ENCODE measurements around the gene CLEC9A.

CLEC9A gene

DNA sequence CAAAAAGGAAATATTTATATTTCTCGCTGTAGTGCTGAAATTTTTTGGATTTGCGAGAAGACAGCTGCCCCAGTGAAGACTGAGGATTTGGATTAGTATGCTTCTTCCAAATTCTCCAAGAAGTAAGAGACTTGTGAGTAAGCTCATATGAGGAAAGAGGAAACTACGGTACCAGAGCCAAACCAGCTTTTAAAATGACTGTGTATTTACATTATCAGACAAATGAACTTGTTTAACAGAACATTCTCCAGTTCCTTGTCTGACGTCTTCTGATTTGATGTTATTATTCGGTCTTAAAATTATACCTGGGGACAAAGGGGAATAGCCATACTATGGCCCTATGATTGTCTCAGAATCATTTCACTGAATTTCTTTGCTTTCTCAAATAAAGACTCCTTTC lies 12.1 kb upstream of the CLEC9A start:
- H3K9me3 ChIP-seq (ENCODE audit: control insufficient read depth, insufficient read depth, low read depth, low read length) = no peaks in the 10 kb centered on the region
- POLR2A ChIA-PET = no interaction called here

More for the DNA sequence above, 12.1 kb upstream of the CLEC9A start:
- TF ChIP-seq CTCF (tag by site-specific recombination; IDR thresholded peaks at IDR 0.05) (no peak), PRDM1 (tag by site-specific recombination; IDR thresholded peaks at IDR 0.05) (no peak), ZNF426 (tag by site-specific recombination; IDR thresholded peaks at IDR 0.05) (no peak), ZNF248 (tag by site-specific recombination; IDR thresholded peaks at IDR 0.05) (no peak), REPIN1 (tag by site-specific recombination; IDR thresholded peaks at IDR 0.05; ENCODE audit: low read depth) (no peak), ZNF354C (tag by site-specific recombination; IDR thresholded peaks at IDR 0.05; ENCODE audit: borderline replicate concordance, low read depth) (no peak), ATF2 (tag by site-specific recombination; IDR thresholded peaks at IDR 0.05; ENCODE audit: low read depth) (no peak), ZNF670 (tag by site-specific recombination; IDR thresholded peaks at IDR 0.05; ENCODE audit: low read depth) (no peak), PATZ1 (tag by site-specific recombination; IDR thresholded peaks at IDR 0.05) (no peak), ZNF416 (tag by site-specific recombination; IDR thresholded peaks at IDR 0.05) (no peak), PRDM2 (tag by site-specific recombination; IDR thresholded peaks at IDR 0.05; ENCODE audit: borderline replicate concordance) (no peak)
- TF ChIP-seq, protein P1, sequence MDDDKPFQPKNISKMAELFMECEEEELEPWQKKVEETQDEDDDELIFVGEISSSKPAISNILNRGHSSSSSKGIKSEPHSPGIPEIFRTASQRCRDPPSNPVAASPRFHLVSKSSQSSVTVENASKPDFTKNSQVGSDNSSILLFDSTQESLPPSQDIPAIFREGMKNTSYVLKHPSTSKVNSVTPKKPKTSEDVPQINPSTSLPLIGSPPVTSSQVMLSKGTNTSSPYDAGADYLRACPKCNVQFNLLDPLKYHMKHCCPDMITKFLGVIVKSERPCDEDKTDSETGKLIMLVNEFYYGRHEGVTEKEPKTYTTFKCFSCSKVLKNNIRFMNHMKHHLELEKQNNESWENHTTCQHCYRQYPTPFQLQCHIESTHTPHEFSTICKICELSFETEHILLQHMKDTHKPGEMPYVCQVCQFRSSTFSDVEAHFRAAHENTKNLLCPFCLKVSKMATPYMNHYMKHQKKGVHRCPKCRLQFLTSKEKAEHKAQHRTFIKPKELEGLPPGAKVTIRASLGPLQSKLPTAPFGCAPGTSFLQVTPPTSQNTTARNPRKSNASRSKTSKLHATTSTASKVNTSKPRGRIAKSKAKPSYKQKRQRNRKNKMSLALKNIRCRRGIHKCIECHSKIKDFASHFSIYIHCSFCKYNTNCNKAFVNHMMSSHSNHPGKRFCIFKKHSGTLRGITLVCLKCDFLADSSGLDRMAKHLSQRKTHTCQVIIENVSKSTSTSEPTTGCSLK (tag by site-specific recombination; IDR thresholded peaks at IDR 0.05) = no peak
- CTCF ChIA-PET = interaction anchor here (0.6 to 1.7 kb wide), 3 partner anchors 8 to 122 kb away, joined by 3 to 5 read pairs (median 3); partner anchors contain the start of gene CLEC12B
- no peak overlapping the region for H3K27ac ChIP-seq (ENCODE audit: extremely low read depth, low read depth, low read length)
- H3K4me3 ChIP-seq (ENCODE audit: low read depth, low read length) = no peak overlapping the region
- no peaks in the 10 kb centered on the region for H3K36me3 ChIP-seq (ENCODE audit: control insufficient read depth in 2 of 2, insufficient read depth in 1 of 2, low read length in 2 of 2)
- no peaks in the 10 kb centered on the region for H3K4me1 ChIP-seq (ENCODE audit: control insufficient read depth, insufficient read depth, low read length)

Measured in HEK293 (cell line).